ENCODE measurements around the gene IFFO2. TPM values are rescaled to one million over a fixed set of nuclear protein-coding genes. Genes with fewer than 3 reads are reported as not detected.

The IFFO2 gene
- total RNA-seq, 1 donor from 2014 or later = 39.6 TPM

DNA sequence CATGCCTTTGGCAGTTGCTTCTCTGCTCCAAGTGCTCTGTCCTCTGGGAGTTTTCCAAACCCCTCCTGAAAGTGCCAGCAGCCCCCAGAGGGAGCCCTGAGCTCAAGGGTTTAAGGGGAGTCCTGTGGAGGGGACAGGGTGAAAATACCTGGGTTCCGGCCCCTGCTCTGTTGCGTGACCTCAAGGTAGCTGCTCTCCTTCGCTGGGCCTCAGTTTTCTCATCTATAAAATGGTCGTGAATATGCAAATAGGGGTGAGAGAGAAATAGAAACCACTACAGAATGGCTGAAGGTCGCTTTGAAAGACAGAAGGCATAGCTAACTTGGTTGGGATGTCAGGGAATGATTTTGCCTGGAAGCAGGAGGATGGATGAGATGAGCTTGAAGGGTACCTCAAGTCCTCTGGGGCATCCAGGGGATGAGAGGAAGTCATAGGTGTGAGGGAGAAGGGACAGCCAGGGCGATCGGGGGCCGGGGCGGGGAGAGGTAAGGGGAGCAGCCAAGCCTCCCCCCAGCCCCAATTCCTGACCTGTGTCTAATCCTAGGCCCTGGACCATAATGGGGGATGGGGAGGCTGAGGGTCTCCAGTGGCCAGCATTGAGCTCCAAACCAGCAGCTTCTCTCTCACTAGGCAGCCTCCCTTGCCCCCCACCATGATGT lies 12.4 kb downstream of the IFFO2 start:
- H2AFZ ChIP-seq (ENCODE audit: low read depth, low read length) = no peak overlapping the region
- Mint-ChIP-seq H3K27ac (ENCODE audit: unreplicated experiment) (no peak overlapping the region), H3K4me3 (ENCODE audit: unreplicated experiment) (no peak overlapping the region), H3K27me3 (ENCODE audit: low read depth, unreplicated experiment) (no peaks in the 10 kb centered on the region), H3K9me3 (ENCODE audit: unreplicated experiment) (no peaks in the 10 kb centered on the region), H3K4me1 (ENCODE audit: low read depth, unreplicated experiment) (peaks cover 67% of the 10 kb centered on the region), H3K36me3 (ENCODE audit: low read depth, unreplicated experiment) (peaks cover 2% of the 10 kb centered on the region)
- TF ChIP-seq, protein P1, sequence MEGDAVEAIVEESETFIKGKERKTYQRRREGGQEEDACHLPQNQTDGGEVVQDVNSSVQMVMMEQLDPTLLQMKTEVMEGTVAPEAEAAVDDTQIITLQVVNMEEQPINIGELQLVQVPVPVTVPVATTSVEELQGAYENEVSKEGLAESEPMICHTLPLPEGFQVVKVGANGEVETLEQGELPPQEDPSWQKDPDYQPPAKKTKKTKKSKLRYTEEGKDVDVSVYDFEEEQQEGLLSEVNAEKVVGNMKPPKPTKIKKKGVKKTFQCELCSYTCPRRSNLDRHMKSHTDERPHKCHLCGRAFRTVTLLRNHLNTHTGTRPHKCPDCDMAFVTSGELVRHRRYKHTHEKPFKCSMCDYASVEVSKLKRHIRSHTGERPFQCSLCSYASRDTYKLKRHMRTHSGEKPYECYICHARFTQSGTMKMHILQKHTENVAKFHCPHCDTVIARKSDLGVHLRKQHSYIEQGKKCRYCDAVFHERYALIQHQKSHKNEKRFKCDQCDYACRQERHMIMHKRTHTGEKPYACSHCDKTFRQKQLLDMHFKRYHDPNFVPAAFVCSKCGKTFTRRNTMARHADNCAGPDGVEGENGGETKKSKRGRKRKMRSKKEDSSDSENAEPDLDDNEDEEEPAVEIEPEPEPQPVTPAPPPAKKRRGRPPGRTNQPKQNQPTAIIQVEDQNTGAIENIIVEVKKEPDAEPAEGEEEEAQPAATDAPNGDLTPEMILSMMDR (IDR thresholded peaks at IDR 0.05; ENCODE audit: insufficient read depth, low read depth, low read length) = no peak
- no peak for TF ChIP-seq EZH2 (IDR thresholded peaks at IDR 0.05; ENCODE audit: insufficient read depth, low read length)
- no peak for FAIRE-seq
- no peak overlapping the region for H3K4me2 ChIP-seq (ENCODE audit: low read length)
- peaks cover 84% of the 10 kb centered on the region for H4K20me1 ChIP-seq (ENCODE audit: insufficient read depth, low read length)
- no peak overlapping the region for H3K9ac ChIP-seq (ENCODE audit: low read length)
- DNase-seq (ENCODE audit: low read depth) = no peak
- H3K27ac ChIP-seq (ENCODE audit: low read depth, low read length) = no peak overlapping the region
- peaks cover 2% of the 10 kb centered on the region for H3K36me3 ChIP-seq (ENCODE audit: insufficient read depth, low read length)
- H3K9me3 ChIP-seq (ENCODE audit: insufficient read depth, low read depth, low read length) = no peaks in the 10 kb centered on the region
- H3K27me3 ChIP-seq (ENCODE audit: insufficient read depth, low read length) = no peaks in the 10 kb centered on the region
- H3K79me2 ChIP-seq (ENCODE audit: insufficient read depth, low read length) = peaks cover 99% of the 10 kb centered on the region
- peaks cover 69% of the 10 kb centered on the region for H3K4me1 ChIP-seq (ENCODE audit: insufficient read depth, low read length)
- H3K4me3 ChIP-seq (ENCODE audit: insufficient read depth, low read depth, low read length) = no peak overlapping the region

DNA sequence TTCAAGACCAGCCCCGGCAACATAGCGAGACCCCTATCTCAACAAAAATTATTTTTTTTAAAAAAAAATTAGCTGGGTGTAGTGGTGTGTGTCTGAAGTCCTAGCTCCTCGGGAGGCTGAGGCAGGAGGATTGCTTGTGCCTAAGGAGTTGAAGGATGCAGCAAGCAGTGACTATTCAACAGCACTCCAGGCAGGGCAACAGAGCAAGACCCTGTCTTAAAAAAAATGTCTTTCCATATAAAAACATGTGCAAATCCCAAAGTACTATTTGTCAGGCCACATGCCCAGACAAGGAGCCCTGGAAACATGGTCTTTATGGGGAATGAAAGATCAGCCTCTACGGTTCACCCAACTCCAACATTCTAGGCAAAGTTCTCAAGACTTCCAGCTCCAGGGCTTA lies 13.3 kb downstream of the IFFO2 start:
- FAIRE-seq = no peak
- peaks cover 60% of the 10 kb centered on the region for H3K4me1 Mint-ChIP-seq (ENCODE audit: low read depth, unreplicated experiment)

More for the DNA sequence above, 13.3 kb downstream of the IFFO2 start:
- Mint-ChIP-seq H3K4me3 (ENCODE audit: unreplicated experiment) (no peak overlapping the region), H3K27ac (ENCODE audit: unreplicated experiment) (no peak overlapping the region), H3K36me3 (ENCODE audit: low read depth, unreplicated experiment) (peaks cover 2% of the 10 kb centered on the region), H3K9me3 (ENCODE audit: unreplicated experiment) (no peaks in the 10 kb centered on the region), H3K27me3 (ENCODE audit: low read depth, unreplicated experiment) (no peaks in the 10 kb centered on the region)
- TF ChIP-seq, protein P1 (IDR thresholded peaks at IDR 0.05; ENCODE audit: insufficient read depth, low read depth, low read length) = no peak
- no peak for TF ChIP-seq EZH2 (IDR thresholded peaks at IDR 0.05; ENCODE audit: insufficient read depth, low read length)
- no peak for DNase-seq (ENCODE audit: low read depth)
- no peak overlapping the region for H3K4me3 ChIP-seq (ENCODE audit: insufficient read depth, low read depth, low read length)
- peaks cover 68% of the 10 kb centered on the region for H3K4me1 ChIP-seq (ENCODE audit: insufficient read depth, low read length)
- no peaks in the 10 kb centered on the region for H3K27me3 ChIP-seq (ENCODE audit: insufficient read depth, low read length)
- H3K9me3 ChIP-seq (ENCODE audit: insufficient read depth, low read depth, low read length) = no peaks in the 10 kb centered on the region
- H3K79me2 ChIP-seq (ENCODE audit: insufficient read depth, low read length) = peaks cover 99% of the 10 kb centered on the region
- H3K4me2 ChIP-seq (ENCODE audit: low read length) = no peak overlapping the region
- H4K20me1 ChIP-seq (ENCODE audit: insufficient read depth, low read length) = peaks cover 90% of the 10 kb centered on the region
- no peak overlapping the region for H2AFZ ChIP-seq (ENCODE audit: low read depth, low read length)
- H3K9ac ChIP-seq (ENCODE audit: low read length) = no peak overlapping the region
- peaks cover 2% of the 10 kb centered on the region for H3K36me3 ChIP-seq (ENCODE audit: insufficient read depth, low read length)
- no peak overlapping the region for H3K27ac ChIP-seq (ENCODE audit: low read depth, low read length)

Measured in astrocyte (in vitro differentiated cells and primary cell).